Tibial nerve (tissue), 4 donors: Measurements from ENCODE around the gene TPGS1. TPM values are rescaled to one million over a fixed set of nuclear protein-coding genes. Genes with fewer than 3 reads are reported as not detected.

Experiments
- DNase-seq, 2 donors: peaks; one replicate each; pipeline ENCODE4 v3.0.0-alpha.2; 2019; ENCODE audit warnings: low spot score in 2 of 2
- H3K27ac ChIP-seq, 4 donors: fragments of 200-600 bp; sonication (generic) in 3 of 4; one replicate each; pipeline ENCODE4 v1.5.1; 2017 to 2019; ENCODE audit warnings: mild to moderate bottlenecking in 1 of 4
- H3K27me3 ChIP-seq, 2 donors: fragments of 200-600 bp; sonication (generic) in 1 of 2; one replicate each; pipeline versions ENCODE4 v1.5.1 to v1.6.0; 2017 to 2019
- H3K36me3 ChIP-seq, 3 donors: fragments of 200-600 bp; sonication (generic); one replicate each; pipeline ENCODE4 v1.5.1; 2018 to 2019
- H3K4me1 ChIP-seq, 4 donors: fragments of 200-600 bp; sonication (generic) in 3 of 4; one replicate each; pipeline ENCODE4 v1.5.1; 2017 to 2019
- H3K4me3 ChIP-seq, 4 donors: fragments of 200-600 bp; sonication (generic) in 3 of 4; one replicate each; pipeline ENCODE4 v1.5.1; 2017 to 2019; ENCODE audit warnings: mild to moderate bottlenecking in 1 of 4, moderate library complexity in 1 of 4
- H3K9me3 ChIP-seq, 4 donors: fragments of 200-600 bp; sonication (generic) in 3 of 4; one replicate each; pipeline ENCODE4 v1.5.1; 2017 to 2019
- CTCF ChIP-seq, 5 experiments: fragments of 200-600 bp in 3 of 5; fragments of 450-650 bp in 2 of 5; sonication (generic) in 3 of 5; IDR thresholded peaks; one replicate each; pipeline ENCODE4 v1.5.1; 2016 to 2019; ENCODE audit warnings: antibody characterized with exemption in 5 of 5, mild to moderate bottlenecking in 3 of 5, moderate library complexity in 2 of 5
- EP300 ChIP-seq, 2 donors: sonication (generic); formaldehyde crosslinking; IDR thresholded peaks; one replicate each; pipeline ENCODE4 v1.6.1; 2017; ENCODE audit warnings: antibody characterized with exemption in 2 of 2, mild to moderate bottlenecking in 1 of 2
- POLR2A ChIP-seq, 2 donors: fragments of 450-650 bp; IDR thresholded peaks; one replicate each; pipeline ENCODE4 v1.6.1; 2017; ENCODE audit warnings: antibody characterized with exemption in 2 of 2, mild to moderate bottlenecking in 2 of 2, moderate library complexity in 2 of 2
- WGBS, 2 donors: methylation state at CpG; one replicate each; pipeline ENCODE4 v1.1.5; 2018; 5-methylcytosine and 5-hydroxymethylcytosine counted together
- total RNA-seq, 4 donors: library from RNA; depleted of rRNA; stranded (reverse); fragments of >200 nt; gene quantifications; one replicate each; pipeline ENCODE4 v1.1.0, GENCODE V29; 2016

Gene TPGS1
- total RNA-seq, 4 donors from 2014 or later, result 108 to 131 (median 115) TPM

GRCh38 chr19:525857-526419, 18.6 kb downstream of the TPGS1 start:
- Histone ChIP-seq H3K4me3 (no peak overlapping the region), H3K4me1 (peaks cover 0 to 8% (median 2%) of the 10 kb centered on the region in 4 donors), H3K36me3 (peaks cover 0 to 20% (median 0%) of the 10 kb centered on the region in 3 donors), H3K27me3 (peaks cover 0 to 16% of the 10 kb centered on the region in 2 donors), H3K27ac (no peak overlapping the region), H3K9me3 (peaks cover 0 to 9% (median 0%) of the 10 kb centered on the region in 4 donors)
- no peak for DNase-seq
- 40% methylated on average over 12 to 13 of the region's 13 CpGs for WGBS, 2 donors
- TF ChIP-seq CTCF (IDR thresholded peaks at IDR 0.05) (no peak), POLR2A (IDR thresholded peaks at IDR 0.05) (no peak), EP300 (IDR thresholded peaks at IDR 0.05) (no peak)

GRCh38 chr19:530134-531008, 23.1 kb downstream of the TPGS1 start:
- H3K4me3 ChIP-seq, result peak overlapping the region; percentile 64 to 100 (median 92)
- H3K9me3 ChIP-seq, result no peaks in the 10 kb centered on the region
- H3K36me3 ChIP-seq, result peaks cover 0 to 5% (median under 1%) of the 10 kb centered on the region in 3 donors
- peaks cover 0 to 16% of the 10 kb centered on the region in 2 donors for H3K27me3 ChIP-seq
- no peak for DNase-seq
- H3K27ac ChIP-seq, result peak overlapping the region; percentile 95 to 99 (median 98)
- H3K4me1 ChIP-seq, result peaks cover 6 to 34% (median 20%) of the 10 kb centered on the region in 4 donors
- TF ChIP-seq EP300 (IDR thresholded peaks at IDR 0.05), result no peak
- TF ChIP-seq POLR2A (IDR thresholded peaks at IDR 0.05), result no peak
- TF ChIP-seq CTCF (IDR thresholded peaks at IDR 0.05), result no peak
- 64 to 66% methylated on average over 35 to 37 of the region's 38 CpGs for WGBS, 2 donors

GRCh38 chr19:531009-531752, 23.9 kb downstream of the TPGS1 start:
- peak; percentile 52 to 68 for DNase-seq
- TF ChIP-seq EP300 (IDR thresholded peaks at IDR 0.05) (peak in 1 of 2 donors; percentile 42), POLR2A (IDR thresholded peaks at IDR 0.05) (peak in 1 of 2 donors; percentile 91), CTCF (IDR thresholded peaks at IDR 0.05) (peak in 2 of 5 experiments; percentile 54 to 58)
- WGBS, 2 donors, result 0 to 1% methylated on average over 23 to 49 of the region's 103 CpGs
- Histone ChIP-seq H3K4me3 (peak overlapping the region; percentile 64 to 100 (median 92)), H3K27me3 (peaks cover 0 to 14% of the 10 kb centered on the region in 2 donors), H3K9me3 (no peaks in the 10 kb centered on the region), H3K4me1 (peaks cover 6 to 38% (median 21%) of the 10 kb centered on the region in 4 donors), H3K36me3 (peaks cover under 1 to 13% (median 2%) of the 10 kb centered on the region in 3 donors), H3K27ac (peak overlapping the region; percentile 95 to 99 (median 98))

- H3K4me3 ChIP-seq, result peak within 1 kb of the TSS; percentile 83 to 100 (median 98)
- no peak for TF ChIP-seq EP300 (IDR thresholded peaks at IDR 0.05)
- peak in 1 of 2 donors; percentile 77 for TF ChIP-seq POLR2A (IDR thresholded peaks at IDR 0.05)
- TF ChIP-seq CTCF (IDR thresholded peaks at IDR 0.05), result no peak
- 0 to 1% methylated on average over 35 to 47 of the region's 84 CpGs for WGBS, 2 donors
- no peaks in the 10 kb centered on the region for H3K9me3 ChIP-seq
- peaks cover 2 to 21% (median 6%) of the 10 kb centered on the region in 3 donors for H3K36me3 ChIP-seq
- DNase-seq, result no peak
- H3K4me1 ChIP-seq, result peaks cover 6 to 38% (median 21%) of the 10 kb centered on the region in 4 donors
- H3K27me3 ChIP-seq, result peaks cover 0 to 6% of the 10 kb centered on the region in 2 donors
- peak within 1 kb of the TSS; percentile 95 to 99 (median 98) for H3K27ac ChIP-seq
Observed at GRCh38 chr19:531753-532560, 24.7 kb downstream of the TPGS1 start, which contains the start of gene CDC34. Gene CDC34, plus strand, starts transcription at chr19:531760. Its CDS starts 172 bp downstream, at chr19:531932.
